GM12872 (cell line): ENCODE data around the gene DRD1.

Experiments
- TF ChIP-seq, protein P1 (sequence below): IDR thresholded peaks from 3 replicates; pipeline ENCODE4 v1.5.1; 2011; ENCODE audit warnings: low read depth, mild to moderate bottlenecking, low read length, moderate library complexity; ENCODE audit not compliant: insufficient read depth

DRD1 gene

DNA sequence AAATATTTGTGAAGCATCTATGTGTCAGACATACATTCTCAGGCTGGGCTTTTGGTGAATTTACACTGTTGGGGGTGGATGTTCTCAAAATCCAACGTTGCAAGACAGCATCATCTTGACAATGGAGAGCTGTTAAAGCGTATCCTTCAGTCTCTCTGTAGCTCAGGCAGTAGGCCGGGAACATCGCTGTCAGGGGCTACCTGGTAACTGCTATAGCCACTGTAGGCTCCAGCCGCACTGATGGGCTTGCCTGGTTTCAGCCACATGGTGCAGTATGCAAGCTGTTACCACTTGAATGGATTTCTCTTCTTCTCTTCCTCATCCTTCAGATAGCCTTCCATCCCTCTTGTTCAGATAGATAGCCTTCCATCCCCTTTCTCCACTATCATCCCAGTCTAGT lies 51.7 kb downstream of the DRD1 start:
- TF ChIP-seq, protein P1, sequence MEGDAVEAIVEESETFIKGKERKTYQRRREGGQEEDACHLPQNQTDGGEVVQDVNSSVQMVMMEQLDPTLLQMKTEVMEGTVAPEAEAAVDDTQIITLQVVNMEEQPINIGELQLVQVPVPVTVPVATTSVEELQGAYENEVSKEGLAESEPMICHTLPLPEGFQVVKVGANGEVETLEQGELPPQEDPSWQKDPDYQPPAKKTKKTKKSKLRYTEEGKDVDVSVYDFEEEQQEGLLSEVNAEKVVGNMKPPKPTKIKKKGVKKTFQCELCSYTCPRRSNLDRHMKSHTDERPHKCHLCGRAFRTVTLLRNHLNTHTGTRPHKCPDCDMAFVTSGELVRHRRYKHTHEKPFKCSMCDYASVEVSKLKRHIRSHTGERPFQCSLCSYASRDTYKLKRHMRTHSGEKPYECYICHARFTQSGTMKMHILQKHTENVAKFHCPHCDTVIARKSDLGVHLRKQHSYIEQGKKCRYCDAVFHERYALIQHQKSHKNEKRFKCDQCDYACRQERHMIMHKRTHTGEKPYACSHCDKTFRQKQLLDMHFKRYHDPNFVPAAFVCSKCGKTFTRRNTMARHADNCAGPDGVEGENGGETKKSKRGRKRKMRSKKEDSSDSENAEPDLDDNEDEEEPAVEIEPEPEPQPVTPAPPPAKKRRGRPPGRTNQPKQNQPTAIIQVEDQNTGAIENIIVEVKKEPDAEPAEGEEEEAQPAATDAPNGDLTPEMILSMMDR, result no peak

DNA sequence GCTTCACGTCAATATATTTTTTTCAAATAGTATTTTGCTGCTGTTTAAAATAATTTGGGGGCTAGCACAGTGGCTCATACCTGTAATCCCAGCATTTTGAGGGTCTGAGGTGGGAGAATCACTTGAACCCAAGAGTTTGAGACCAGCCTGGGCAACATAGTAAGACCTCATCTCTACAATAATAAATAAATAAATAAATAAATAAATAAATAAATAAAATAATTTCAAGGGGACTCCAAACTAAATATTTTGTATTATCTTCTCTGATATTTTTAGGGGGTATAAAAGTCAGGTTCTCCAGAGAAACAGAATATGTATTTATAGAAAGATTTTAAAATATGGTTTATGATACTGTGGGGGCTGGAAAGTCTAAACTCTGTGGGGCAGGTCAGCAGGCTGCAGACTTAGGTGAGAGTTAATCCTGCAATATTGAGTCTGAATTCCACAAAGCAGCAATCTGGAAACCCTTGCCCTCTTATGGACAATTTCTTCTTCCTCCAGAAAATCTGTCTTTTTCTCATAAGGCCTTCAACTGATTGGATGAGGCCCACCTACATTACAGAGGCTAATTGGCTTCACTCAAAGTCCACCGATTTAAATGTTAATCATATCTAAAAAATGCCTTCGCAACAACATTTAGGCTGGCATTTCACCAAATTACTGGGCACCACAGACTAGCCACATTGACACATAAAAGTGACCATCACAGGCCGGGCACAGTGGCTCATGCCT lies 53.5 kb downstream of the DRD1 start:
- TF ChIP-seq, protein P1, result no peak
